ENCODE results near the gene NFATC2IP. TPM values are rescaled to one million over a fixed set of nuclear protein-coding genes. Genes with fewer than 3 reads are reported as not detected.
A peak's percentile ranks its signal among the peaks of the same experiment; 100 is the strongest.

NFATC2IP gene
- total and polyA plus RNA-seq, 2 of the 13 experiments (the other 11 are each of a cell fraction or from before 2014, with no cell fraction given), result 32.1 to 48.5 TPM

DNA sequence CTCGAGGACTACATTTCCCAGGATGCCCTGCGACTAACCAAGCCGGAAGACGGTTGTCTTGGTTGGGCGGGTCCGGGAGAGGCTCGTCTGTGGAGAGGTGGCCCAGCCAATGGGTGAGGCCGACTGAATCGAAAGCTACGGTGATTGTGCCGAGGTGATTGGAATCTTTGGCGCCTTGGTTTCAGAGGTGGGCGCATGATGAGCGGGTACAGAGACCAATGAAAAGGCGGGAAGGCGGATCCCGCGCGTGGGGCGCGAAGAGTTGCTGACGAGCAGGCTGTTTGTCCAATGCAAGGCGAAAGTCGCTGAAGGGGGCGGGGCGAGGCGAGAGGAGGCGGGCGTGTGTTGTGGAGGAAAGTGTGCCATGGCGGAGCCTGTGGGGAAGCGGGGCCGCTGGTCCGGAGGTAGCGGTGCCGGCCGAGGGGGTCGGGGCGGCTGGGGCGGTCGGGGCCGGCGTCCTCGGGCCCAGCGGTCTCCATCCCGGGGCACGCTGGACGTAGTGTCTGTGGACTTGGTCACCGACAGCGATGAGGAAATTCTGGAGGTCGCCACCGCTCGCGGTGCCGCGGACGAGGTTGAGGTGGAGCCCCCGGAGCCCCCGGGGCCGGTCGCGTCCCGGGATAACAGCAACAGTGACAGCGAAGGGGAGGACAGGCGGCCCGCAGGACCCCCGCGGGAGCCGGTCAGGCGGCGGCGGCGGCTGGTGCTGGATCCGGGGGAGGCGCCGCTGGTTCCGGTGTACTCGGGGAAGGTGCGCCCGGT, at the start of gene NFATC2IP (continued):
- TF ChIP-seq, protein P1, sequence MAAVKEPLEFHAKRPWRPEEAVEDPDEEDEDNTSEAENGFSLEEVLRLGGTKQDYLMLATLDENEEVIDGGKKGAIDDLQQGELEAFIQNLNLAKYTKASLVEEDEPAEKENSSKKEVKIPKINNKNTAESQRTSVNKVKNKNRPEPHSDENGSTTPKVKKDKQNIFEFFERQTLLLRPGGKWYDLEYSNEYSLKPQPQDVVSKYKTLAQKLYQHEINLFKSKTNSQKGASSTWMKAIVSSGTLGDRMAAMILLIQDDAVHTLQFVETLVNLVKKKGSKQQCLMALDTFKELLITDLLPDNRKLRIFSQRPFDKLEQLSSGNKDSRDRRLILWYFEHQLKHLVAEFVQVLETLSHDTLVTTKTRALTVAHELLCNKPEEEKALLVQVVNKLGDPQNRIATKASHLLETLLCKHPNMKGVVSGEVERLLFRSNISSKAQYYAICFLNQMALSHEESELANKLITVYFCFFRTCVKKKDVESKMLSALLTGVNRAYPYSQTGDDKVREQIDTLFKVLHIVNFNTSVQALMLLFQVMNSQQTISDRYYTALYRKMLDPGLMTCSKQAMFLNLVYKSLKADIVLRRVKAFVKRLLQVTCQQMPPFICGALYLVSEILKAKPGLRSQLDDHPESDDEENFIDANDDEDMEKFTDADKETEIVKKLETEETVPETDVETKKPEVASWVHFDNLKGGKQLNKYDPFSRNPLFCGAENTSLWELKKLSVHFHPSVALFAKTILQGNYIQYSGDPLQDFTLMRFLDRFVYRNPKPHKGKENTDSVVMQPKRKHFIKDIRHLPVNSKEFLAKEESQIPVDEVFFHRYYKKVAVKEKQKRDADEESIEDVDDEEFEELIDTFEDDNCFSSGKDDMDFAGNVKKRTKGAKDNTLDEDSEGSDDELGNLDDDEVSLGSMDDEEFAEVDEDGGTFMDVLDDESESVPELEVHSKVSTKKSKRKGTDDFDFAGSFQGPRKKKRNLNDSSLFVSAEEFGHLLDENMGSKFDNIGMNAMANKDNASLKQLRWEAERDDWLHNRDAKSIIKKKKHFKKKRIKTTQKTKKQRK (IDR thresholded peaks at IDR 0.05; ENCODE audit: low read length), result peak; percentile 89
- TF ChIP-seq SRY (CRISPR knock-in tag; IDR thresholded peaks at IDR 0.05), result no peak
- TF ChIP-seq, protein P2, sequence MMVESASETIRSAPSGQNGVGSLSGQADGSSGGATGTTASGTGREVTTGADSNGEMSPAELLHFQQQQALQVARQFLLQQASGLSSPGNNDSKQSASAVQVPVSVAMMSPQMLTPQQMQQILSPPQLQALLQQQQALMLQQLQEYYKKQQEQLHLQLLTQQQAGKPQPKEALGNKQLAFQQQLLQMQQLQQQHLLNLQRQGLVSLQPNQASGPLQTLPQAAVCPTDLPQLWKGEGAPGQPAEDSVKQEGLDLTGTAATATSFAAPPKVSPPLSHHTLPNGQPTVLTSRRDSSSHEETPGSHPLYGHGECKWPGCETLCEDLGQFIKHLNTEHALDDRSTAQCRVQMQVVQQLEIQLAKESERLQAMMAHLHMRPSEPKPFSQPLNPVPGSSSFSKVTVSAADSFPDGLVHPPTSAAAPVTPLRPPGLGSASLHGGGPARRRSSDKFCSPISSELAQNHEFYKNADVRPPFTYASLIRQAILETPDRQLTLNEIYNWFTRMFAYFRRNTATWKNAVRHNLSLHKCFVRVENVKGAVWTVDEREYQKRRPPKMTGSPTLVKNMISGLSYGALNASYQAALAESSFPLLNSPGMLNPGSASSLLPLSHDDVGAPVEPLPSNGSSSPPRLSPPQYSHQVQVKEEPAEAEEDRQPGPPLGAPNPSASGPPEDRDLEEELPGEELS (CRISPR knock-in tag; IDR thresholded peaks at IDR 0.05), result peak; percentile 22; the same call in 1 of the 2 replicates
- peak; percentile 84; the same call in 1 of the 2 replicates for TF ChIP-seq PAX8 (CRISPR knock-in tag; IDR thresholded peaks at IDR 0.05; ENCODE audit: borderline replicate concordance)
- no peak for TF ChIP-seq GTF2F1 (IDR thresholded peaks at IDR 0.05; ENCODE audit: low read length)
- no peak for TF ChIP-seq ZFP36 (IDR thresholded peaks at IDR 0.05; ENCODE audit: borderline replicate concordance, low read depth, low read length, partially characterized antibody)
- TF ChIP-seq ZNF563 (CRISPR knock-in tag; IDR thresholded peaks at IDR 0.05), result peak; percentile 30; the same call in 1 of the 2 replicates
- no peak for TF ChIP-seq IKZF4 (CRISPR knock-in tag; IDR thresholded peaks at IDR 0.05; ENCODE audit: borderline replicate concordance, low read depth, not compliant biosample characterization)
- peak; percentile 75 for TF ChIP-seq ESRRA (CRISPR knock-in tag; IDR thresholded peaks at IDR 0.05; ENCODE audit: low read depth)
- no peak for TF ChIP-seq ZNF136 (CRISPR knock-in tag; IDR thresholded peaks at IDR 0.05; ENCODE audit: low read depth)
- no peak for TF ChIP-seq SP140L (CRISPR knock-in tag; IDR thresholded peaks at IDR 0.05; ENCODE audit: borderline replicate concordance)
- TF ChIP-seq ETV6 (CRISPR knock-in tag; conservative IDR thresholded peaks at IDR 0.05), result no peak; the same call in 1 of the 2 replicates
- TF ChIP-seq SCMH1 (CRISPR knock-in tag; IDR thresholded peaks at IDR 0.05; ENCODE audit: borderline replicate concordance), result no peak
- TF ChIP-seq, protein P3, sequence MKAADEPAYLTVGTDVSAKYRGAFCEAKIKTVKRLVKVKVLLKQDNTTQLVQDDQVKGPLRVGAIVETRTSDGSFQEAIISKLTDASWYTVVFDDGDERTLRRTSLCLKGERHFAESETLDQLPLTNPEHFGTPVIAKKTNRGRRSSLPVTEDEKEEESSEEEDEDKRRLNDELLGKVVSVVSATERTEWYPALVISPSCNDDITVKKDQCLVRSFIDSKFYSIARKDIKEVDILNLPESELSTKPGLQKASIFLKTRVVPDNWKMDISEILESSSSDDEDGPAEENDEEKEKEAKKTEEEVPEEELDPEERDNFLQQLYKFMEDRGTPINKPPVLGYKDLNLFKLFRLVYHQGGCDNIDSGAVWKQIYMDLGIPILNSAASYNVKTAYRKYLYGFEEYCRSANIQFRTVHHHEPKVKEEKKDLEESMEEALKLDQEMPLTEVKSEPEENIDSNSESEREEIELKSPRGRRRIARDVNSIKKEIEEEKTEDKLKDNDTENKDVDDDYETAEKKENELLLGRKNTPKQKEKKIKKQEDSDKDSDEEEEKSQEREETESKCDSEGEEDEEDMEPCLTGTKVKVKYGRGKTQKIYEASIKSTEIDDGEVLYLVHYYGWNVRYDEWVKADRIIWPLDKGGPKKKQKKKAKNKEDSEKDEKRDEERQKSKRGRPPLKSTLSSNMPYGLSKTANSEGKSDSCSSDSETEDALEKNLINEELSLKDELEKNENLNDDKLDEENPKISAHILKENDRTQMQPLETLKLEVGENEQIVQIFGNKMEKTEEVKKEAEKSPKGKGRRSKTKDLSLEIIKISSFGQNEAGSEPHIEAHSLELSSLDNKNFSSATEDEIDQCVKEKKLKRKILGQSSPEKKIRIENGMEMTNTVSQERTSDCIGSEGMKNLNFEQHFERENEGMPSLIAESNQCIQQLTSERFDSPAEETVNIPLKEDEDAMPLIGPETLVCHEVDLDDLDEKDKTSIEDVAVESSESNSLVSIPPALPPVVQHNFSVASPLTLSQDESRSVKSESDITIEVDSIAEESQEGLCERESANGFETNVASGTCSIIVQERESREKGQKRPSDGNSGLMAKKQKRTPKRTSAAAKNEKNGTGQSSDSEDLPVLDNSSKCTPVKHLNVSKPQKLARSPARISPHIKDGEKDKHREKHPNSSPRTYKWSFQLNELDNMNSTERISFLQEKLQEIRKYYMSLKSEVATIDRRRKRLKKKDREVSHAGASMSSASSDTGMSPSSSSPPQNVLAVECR (CRISPR knock-in tag; IDR thresholded peaks at IDR 0.05; ENCODE audit: borderline replicate concordance), result peak; percentile 92
- no peak; a peak in 1 of 4 replicates for TF ChIP-seq KLF16 (CRISPR knock-in tag; IDR thresholded peaks at IDR 0.05)
- TF ChIP-seq TBP (CRISPR knock-in tag; IDR thresholded peaks at IDR 0.05), result no peak
- TF ChIP-seq, protein P4, sequence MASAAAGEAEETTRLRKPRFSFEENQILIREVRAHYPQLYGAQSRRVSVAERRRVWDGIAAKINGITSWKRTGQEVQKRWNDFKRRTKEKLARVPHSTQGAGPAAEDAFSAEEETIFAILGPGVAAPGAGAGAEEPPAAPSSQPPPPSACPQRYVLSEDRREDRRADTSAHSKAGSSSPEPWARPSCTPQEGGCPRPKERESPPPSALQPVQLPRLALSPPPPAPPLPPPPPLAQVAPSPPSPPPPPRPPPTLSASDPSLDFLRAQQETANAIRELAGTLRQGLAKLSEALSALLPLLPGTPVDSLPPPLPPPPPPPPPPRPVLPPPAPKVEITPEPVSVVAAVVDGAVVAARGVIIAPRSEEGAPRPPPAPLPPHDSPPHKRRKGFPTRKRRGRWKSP (CRISPR knock-in tag; IDR thresholded peaks at IDR 0.05), result peak; percentile 84
- no peak for TF ChIP-seq ZNF207 (IDR thresholded peaks at IDR 0.05; ENCODE audit: borderline replicate concordance)

Data from HepG2 (cell line).